Activated T-helper 1 cell treated with Interleukin-2 at 50 U/mL for 16 hours (primary cell): ENCODE data around the gene GMPR.

Experiments
- DNase-seq: peaks from one replicate; pipeline ENCODE4 v3.0.0-alpha.2; 2020; ENCODE audit warnings: low read depth

GMPR gene

GRCh38 chr6:16238057-16238962 is at the start of gene GMPR:
Gene GMPR, plus strand, starts transcription at chr6:16238587. Its CDS starts 107 bp downstream, at chr6:16238694.
- peak; percentile 53 for DNase-seq

- no peak for DNase-seq
Measured at GRCh38 chr6:16190214-16190613, 48.2 kb upstream of the GMPR start.

GRCh38 chr6:16196260-16196983 is 42.0 kb upstream of the GMPR start:
- DNase-seq: no peak

DNA sequence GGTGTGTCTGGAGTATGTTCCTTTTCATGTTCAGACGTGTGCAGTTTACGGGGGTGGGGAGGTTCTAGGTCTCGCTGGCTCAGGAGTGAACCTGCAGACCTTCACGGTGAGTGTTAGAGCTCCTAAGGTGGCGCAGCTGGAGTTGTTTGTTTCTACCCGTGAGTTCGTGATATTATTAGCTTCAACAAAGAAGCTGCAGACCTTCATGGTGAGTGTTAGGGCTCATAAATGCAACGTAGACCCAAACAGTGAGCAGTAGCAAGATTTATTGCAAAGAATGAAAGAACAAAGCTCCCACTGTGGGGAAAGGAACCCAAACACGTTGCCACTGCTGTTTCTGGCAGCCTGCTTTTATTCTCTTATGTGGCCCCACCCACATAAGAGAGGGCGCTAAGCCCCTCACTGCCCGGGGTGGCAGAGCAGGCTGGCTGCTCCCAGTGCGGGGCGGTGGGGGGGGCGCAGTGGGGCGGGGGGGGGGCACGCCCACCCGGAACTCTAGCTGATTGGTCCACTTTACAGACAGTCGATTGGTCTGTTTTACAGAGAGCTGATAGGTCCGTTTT is 41.3 kb upstream of the GMPR start:
- no peak for DNase-seq

DNA sequence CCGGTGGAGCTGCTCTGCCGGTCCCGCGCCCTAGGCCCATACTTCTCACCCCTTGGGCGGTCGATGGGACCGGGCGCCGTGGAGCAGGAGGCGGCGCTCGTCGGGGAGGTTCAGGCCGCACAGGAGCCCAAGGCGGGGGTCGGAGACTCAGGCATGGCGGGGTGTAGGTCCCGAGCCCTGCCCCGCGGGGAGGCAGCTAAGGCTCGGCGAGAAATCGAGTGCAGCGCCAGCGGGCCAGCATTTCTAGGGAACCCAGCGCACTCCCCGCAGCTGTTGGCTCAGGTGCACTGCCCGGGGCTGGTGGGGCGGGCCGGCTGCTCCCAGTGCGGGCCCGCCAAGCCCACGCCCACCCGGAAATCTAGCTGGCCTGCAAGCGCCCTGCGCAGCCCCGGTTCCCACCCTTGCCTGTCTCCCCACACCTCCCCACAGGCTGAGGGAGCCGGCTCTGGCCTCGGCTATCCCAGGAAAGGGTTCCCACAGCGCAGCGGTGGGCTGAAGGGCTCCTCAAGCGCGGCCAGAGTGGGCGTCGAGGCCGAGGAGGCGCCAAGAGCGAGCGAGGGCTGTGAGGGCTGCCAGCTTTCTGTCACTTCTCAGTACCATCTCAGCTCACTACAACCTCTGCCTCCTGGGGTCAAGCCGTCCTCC is 40.2 kb upstream of the GMPR start:
- DNase-seq: no peak

DNA sequence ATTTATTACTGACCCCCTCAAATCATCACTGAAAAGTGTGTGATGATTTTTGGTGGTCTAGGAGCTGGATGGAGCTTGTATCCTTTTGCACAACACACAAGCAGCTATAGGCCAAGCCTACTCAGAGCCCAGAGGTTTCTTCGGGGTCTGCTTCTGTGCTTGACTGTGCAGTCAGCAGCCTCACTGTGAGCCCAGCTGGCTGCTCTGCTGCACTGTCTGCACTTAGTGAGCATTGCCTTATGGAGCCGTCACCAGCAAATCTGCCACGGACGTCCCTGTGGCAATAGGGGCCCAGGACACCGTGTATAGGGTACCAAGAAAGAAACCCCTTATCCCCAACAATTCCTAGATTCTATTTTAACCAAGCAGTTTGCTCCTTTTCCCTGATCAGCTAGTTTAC is 38.6 kb upstream of the GMPR start:
- no peak for DNase-seq

- DNase-seq: no peak
Measured at GRCh38 chr6:16200321-16200883, 38.0 kb upstream of the GMPR start.

- no peak for DNase-seq
Measured at GRCh38 chr6:16201706-16202105, 36.7 kb upstream of the GMPR start.

DNA sequence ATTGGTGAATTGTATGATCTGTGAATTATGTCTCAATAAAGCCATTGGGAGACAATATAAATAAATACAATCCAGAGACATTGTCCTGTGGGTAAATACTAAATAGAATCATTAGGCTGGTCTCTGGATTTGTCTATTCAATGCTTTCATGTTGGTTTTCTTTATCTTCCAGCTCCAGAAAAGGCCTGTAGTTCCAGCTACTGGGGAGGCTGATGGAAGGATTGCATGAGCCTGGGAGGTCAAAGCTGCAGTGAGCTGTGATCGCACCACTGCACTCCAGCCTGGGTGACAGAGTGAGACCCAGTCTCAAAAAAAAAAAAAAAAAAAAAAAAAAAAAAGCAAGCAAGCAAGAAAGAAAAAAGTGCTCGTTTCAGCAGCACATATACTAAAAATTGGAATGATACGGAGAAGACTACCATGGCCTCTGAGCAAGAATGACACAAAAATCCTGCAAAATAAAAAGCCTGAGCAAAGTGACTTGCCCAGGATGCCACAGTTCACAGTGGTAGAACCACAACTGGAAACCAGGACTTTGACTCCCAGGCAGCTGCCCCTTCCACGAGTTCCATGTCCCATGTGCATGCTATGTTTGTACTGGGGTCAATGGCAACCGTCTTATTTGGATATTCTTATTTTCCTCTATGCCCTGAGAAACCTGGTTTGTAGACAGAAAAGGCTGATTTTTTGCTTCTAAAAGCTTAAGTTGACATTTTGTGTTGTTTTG is 33.6 kb upstream of the GMPR start:
- DNase-seq: no peak

DNA sequence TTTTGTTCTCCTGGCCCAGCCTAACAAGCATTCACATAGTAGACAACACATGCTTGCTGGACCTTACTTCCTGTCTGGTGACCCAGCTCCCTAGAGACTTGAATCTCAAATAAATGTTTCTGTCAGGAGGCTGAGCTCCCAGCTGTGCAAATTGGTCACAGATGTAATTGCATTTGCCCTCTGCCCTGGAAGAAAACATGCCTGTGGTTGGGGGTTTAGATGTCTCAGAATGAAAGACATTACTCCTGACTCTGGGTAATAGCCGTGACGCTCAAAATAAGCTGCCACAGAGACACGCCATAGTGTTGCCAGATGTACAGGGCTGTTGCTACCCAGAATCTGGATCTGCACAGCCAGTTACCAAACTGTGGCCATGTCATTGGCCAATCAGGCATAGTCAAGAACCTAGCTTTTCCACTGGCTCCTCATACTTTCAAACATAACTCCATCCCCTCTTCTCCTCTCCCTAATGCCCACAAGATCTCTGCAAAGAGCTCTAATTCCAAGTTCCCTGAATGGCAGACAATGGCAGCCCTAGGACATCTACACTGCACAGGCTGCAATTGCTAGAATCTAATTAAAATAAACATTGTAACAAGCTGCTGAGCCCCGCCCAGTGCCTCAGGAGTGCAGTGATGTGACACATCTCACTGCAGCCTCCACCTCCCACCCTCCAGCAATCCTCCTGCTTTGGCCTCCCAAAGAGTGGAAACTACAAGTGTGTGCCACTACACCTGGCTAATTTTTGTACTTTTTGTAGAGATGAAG is 32.8 kb upstream of the GMPR start:
- DNase-seq: no peak

GRCh38 chr6:16206595-16207037 is 31.8 kb upstream of the GMPR start:
- no peak for DNase-seq

GRCh38 chr6:16208989-16209388 is 29.4 kb upstream of the GMPR start:
- DNase-seq: no peak

DNA sequence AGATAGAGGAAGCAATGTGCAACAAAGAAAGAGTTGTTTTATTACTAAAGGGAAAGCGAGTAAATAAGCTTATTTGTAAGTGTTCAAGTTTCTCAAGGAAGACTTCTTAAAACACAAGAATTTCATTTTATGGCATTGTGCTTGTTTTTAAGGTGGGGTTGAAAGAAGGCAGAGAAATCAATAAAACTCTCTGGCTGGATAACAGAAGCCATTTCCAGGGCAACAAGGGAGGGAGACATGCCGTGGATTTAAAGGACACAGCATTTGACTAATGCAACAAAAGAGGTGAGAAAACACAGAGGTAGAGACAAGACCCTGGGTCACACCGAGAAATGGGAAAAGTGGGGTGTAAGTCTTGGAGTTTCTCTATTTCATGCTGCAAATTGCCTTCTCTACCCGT is 28.8 kb upstream of the GMPR start:
- no peak for DNase-seq

DNA sequence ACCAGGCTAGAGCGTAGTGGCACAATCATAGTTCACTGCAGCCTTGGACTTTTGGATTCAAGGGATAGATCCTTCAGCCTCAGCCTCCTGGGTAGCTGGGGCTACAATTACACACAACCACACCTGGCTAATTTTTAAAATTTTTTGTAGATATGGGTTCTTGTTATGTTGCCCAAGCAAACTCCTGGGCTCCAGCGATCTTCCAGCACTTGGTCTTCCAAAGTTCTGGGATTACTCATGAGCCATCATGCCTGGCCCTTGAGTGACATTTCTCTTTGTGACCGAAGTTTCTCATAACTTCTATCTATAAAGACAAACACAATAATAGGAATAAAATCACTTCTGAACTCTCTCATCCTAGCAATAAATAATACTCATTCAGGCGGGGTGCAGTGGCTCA is 26.1 kb upstream of the GMPR start:
- DNase-seq: no peak

DNA sequence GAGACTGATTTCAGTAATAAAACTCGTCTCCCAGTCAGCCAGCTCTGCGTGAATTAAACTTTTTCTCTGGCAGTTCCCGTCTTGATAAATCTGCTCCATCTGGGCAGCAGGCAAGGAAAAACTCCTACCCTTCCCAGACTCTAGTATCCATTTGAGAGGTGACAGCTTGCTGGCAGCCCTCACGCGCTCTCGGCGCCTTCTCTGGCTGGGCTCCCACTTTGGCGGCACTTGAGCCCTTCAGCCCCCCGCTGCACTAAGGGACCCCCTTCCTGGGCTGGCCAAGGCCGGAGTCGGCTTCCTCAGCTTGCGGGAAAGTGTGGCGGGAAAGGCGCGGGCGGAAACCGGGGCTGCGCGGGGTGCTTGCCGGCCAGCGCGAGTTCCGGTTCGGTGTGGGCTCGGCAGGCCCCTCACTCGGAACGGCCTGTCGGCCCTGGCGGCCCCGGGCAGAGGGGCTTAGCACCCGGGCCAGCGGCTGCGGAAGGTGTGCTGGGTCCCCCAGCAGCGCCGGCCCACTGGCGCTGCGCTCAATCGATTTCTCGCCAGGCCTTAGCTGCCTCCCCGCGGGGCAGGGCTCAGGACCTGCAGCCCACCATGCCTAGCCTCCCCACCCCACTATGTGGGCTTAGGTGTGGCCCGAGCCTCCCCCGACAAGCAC is 21.8 kb upstream of the GMPR start:
- no peak for DNase-seq

DNA sequence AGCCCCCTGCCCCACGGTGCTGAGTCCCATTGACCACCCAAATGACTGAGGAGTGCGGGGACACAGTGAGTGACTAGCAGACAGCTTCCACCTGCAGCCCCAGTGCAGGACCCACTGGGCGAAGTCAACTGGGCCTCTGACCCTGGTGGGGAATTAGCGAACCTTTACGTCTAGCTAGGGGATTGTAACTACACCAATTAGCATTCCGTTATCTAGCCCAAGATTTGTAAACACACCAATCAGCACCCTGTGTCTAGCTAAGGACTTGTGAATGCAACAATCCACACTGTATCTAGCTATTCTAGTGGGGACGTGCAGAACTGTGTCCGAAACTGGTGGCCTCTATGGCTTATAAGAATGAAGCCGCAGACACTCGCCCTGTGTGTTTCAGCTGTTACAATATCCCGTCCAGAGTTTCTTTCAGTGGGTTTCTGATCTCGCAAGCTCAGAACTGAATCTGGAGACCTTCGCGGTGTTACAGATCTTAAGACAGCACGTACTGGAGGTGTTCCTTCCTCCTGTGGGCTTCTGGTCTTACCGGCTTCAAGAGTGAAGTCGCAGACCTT is 21.1 kb upstream of the GMPR start:
- no peak for DNase-seq

DNA sequence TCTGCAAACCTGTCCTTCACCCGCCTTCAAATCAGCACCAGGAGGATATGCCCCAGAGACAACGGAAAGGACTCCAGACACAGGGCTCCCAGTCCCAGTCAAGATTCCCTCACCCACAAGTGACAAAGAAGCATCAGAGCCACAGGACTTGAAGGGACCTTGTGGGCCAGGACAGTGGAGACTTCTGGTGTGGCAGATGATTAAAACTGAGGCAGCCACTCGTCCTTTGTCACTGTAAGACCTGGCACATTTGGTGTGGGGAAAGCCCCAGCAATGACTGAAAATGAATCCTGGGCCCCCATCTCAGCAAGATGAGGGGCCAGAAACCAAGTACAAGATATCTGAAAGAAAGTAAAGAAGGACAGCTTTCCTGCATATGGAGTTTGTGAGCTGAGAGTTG is 15.6 kb upstream of the GMPR start:
- no peak for DNase-seq

- DNase-seq: no peak
Measured at GRCh38 chr6:16223362-16223761, 15.0 kb upstream of the GMPR start.

DNA sequence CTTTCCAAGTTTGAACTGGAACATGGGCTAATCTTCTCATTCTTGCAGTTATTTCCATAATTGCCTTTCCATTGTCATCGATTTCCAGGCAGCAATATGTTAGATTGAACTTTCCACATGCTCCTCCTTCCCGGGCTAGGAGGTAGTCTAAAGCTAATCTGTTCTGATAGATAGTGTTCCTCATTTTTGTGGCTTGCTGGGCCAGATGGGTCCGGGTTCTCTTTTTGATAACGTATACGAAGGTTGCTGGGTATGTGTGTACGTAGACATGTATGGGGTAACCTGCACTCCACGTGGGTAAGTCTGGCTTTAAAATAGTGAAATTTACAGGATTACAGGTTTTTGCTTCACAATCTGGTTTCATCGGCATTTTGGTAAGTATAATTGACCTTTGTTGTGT is 14.0 kb upstream of the GMPR start:
- DNase-seq: no peak
